ENCODE measurements around the gene MIA.

The MIA gene

DNA sequence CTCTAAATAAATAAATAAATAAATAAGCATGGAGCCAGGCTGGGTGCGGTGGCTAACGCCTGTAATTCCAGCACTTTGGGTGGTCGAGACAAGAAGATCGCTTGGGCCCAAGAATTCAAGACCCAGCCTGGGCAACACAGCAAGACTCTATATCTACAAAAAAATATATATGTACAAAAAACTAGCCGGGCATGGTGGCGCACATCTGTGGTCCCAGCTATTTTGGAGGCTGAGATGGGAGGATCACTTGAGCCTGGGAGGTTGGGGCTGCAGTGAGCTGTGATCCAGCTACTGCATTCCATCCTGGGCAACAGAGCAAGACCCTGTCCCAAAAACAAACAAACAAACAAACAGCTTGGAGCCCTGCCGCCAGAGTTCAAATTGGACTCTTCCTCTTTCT lies 27.8 kb upstream of the MIA start:
- Histone ChIP-seq H3K27me3 (ENCODE audit: insufficient read depth, low read depth) (no peaks in the 10 kb centered on the region), H3K4me3 (IDR thresholded peaks at IDR 0.05; ENCODE audit: insufficient read depth, low read depth, low read length) (no peak overlapping the region), H3K36me3 (ENCODE audit: insufficient read depth) (no peaks in the 10 kb centered on the region), H3K27ac (no peak overlapping the region), H3K4me1 (ENCODE audit: low read depth, poor library complexity, severe bottlenecking) (peaks cover 18% of the 10 kb centered on the region), H2AFZ (ENCODE audit: low read depth) (no peak overlapping the region), H3K4me2 (no peak overlapping the region), H4K20me1 (ENCODE audit: insufficient read depth) (no peaks in the 10 kb centered on the region), H3K9ac (no peak overlapping the region), H3K79me2 (ENCODE audit: insufficient read depth, low read depth) (peaks cover 15% of the 10 kb centered on the region)
- no peak for TF ChIP-seq CTCF (conservative IDR thresholded peaks at IDR 0.05; ENCODE audit: low read depth, low read length)

DNA sequence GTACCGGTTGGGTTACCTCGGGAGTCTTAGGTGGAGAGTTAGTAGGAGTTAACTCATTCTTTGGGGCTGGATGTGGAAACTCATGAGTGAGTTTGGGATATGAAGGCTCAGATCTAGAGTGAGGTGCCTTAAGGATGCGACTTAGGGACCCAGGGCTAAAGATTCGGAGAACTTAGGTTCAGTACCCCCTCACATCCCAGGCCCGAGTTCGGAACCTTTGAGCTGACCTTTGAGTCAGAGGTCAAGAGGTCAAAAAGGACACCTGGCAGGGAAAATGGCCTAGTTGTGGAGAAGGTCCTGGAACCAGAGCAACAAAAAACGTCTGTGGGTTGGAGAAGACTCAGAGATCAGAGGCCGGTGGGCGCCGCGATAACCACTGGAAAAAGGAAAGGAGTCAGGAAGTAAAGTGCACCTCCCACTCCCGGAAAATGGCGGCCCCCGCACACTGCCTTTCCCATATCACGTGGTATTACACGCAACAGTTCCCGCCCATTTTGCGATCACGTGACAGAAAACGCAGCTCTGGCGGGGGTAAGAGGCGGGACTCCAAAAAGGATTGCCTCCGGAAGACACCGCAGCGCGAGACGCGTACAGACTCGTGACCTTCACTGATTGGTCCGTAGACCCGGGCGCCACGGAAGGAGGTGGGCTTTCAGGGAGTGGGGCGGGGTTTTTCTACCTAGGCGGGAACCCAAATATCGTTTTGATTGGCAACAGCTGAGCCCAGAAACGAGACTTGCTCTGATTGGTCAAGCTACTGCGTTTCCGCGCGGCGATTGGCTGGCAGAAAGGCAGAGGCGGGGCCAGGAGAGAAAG lies 25.1 kb upstream of the MIA start, which contains the start of gene ACTMAP:
Gene ACTMAP (minus strand): TSS at position 420 of the 816 bp plus-strand sequence. CDS start 674 bp downstream, outside the sequence.
- Histone ChIP-seq H3K9ac (peak within 1 kb of the TSS; percentile 90), H3K4me2 (peak within 1 kb of the TSS; percentile 95), H3K4me1 (ENCODE audit: low read depth, poor library complexity, severe bottlenecking) (peaks cover 43% of the 10 kb centered on the region), H3K4me3 (IDR thresholded peaks at IDR 0.05; ENCODE audit: insufficient read depth, low read depth, low read length) (peak within 1 kb of the TSS; percentile 69), H3K79me2 (ENCODE audit: insufficient read depth, low read depth) (peaks cover 42% of the 10 kb centered on the region), H4K20me1 (ENCODE audit: insufficient read depth) (peaks cover under 1% of the 10 kb centered on the region; the same call in 1 of the 2 replicates), H2AFZ (ENCODE audit: low read depth) (peak within 1 kb of the TSS; percentile 50; the same call in 1 of the 2 replicates), H3K36me3 (ENCODE audit: insufficient read depth) (no peaks in the 10 kb centered on the region), H3K27me3 (ENCODE audit: insufficient read depth, low read depth) (no peaks in the 10 kb centered on the region), H3K27ac (peak within 1 kb of the TSS; percentile 80)
- no peak for TF ChIP-seq CTCF (conservative IDR thresholded peaks at IDR 0.05; ENCODE audit: low read depth, low read length)

- Histone ChIP-seq H3K4me1 (ENCODE audit: low read depth, poor library complexity, severe bottlenecking) (peaks cover 51% of the 10 kb centered on the region), H3K4me2 (peak within 1 kb of the TSS; percentile 95), H3K27me3 (ENCODE audit: insufficient read depth, low read depth) (no peaks in the 10 kb centered on the region), H2AFZ (ENCODE audit: low read depth) (peak within 1 kb of the TSS; percentile 50; the same call in 1 of the 2 replicates), H3K79me2 (ENCODE audit: insufficient read depth, low read depth) (peaks cover 50% of the 10 kb centered on the region), H4K20me1 (ENCODE audit: insufficient read depth) (peaks cover 8% of the 10 kb centered on the region; the same call in 1 of the 2 replicates), H3K27ac (peak within 1 kb of the TSS; percentile 80), H3K36me3 (ENCODE audit: insufficient read depth) (peaks cover 2% of the 10 kb centered on the region; the same call in 1 of the 2 replicates), H3K4me3 (IDR thresholded peaks at IDR 0.05; ENCODE audit: insufficient read depth, low read depth, low read length) (peak within 1 kb of the TSS; percentile 69), H3K9ac (peak within 1 kb of the TSS; percentile 90)
- TF ChIP-seq CTCF (conservative IDR thresholded peaks at IDR 0.05; ENCODE audit: low read depth, low read length), result no peak
Observed at GRCh38 chr19:40750874-40751537, 24.3 kb upstream of the MIA start, which contains the start of gene SNRPA. SNRPA (plus strand) TSS chr19:40751203; CDS start chr19:40751409, 206 bp downstream.

GRCh38 chr19:40752257-40752781 lies 23.0 kb upstream of the MIA start:
- no peak for TF ChIP-seq CTCF (conservative IDR thresholded peaks at IDR 0.05; ENCODE audit: low read depth, low read length)
- peaks cover 53% of the 10 kb centered on the region for H3K4me1 ChIP-seq (ENCODE audit: low read depth, poor library complexity, severe bottlenecking)
- peaks cover 10% of the 10 kb centered on the region; the same call in 1 of the 2 replicates for H3K36me3 ChIP-seq (ENCODE audit: insufficient read depth)
- H4K20me1 ChIP-seq (ENCODE audit: insufficient read depth), result peaks cover 16% of the 10 kb centered on the region
- H3K9ac ChIP-seq, result peak overlapping the region; percentile 90; the same call in 1 of the 2 replicates
- H2AFZ ChIP-seq (ENCODE audit: low read depth), result no peak overlapping the region
- peak overlapping the region; percentile 70 for H3K4me2 ChIP-seq
- peak overlapping the region; percentile 75; the same call in 1 of the 2 replicates for H3K27ac ChIP-seq
- H3K27me3 ChIP-seq (ENCODE audit: insufficient read depth, low read depth), result no peaks in the 10 kb centered on the region
- H3K4me3 ChIP-seq (IDR thresholded peaks at IDR 0.05; ENCODE audit: insufficient read depth, low read depth, low read length), result no peak overlapping the region
- H3K79me2 ChIP-seq (ENCODE audit: insufficient read depth, low read depth), result peaks cover 63% of the 10 kb centered on the region

All from KMS-11 (cell line).